HepG2 (cell line): Measurements from ENCODE around the gene SF3A2. TPM values are rescaled to one million over a fixed set of nuclear protein-coding genes. Genes with fewer than 3 reads are reported as not detected.

Experiments
- CREB1 ChIP-seq, 2 experiments: fragments of 450-650 bp in 1 of 2; IDR thresholded peaks; 2 replicates each; pipeline ENCODE4 v1.6.1; 2016 to 2017; ENCODE audit warnings: control low read depth in 1 of 2, mild to moderate bottlenecking in 1 of 2, missing compliant biosample characterization in 1 of 2, missing genetic modification characterization in 1 of 2
- GABPA ChIP-seq, 2 experiments: IDR thresholded peaks; 2 replicates each; pipeline ENCODE4 v1.6.1; 2011 to 2016; ENCODE audit warnings: low read depth in 2 of 2, low read length in 1 of 2, missing biosample characterization in 1 of 2, missing genetic modification characterization in 1 of 2
- HHEX ChIP-seq: IDR thresholded peaks from 2 replicates; pipeline ENCODE4 v1.6.1; 2016; ENCODE audit warnings: control low read depth
- HOXA9 ChIP-seq: sonication (generic); formaldehyde crosslinking; IDR thresholded peaks from 2 replicates; pipeline ENCODE4 v1.8.1; 2022; ENCODE audit warnings: missing genetic modification reagents, mild to moderate bottlenecking, moderate library complexity, borderline replicate concordance
- MEIS2 ChIP-seq: sonication (generic); formaldehyde crosslinking; IDR thresholded peaks from 2 replicates; pipeline ENCODE4 v1.9.0; 2021; ENCODE audit warnings: mild to moderate bottlenecking, missing genetic modification reagents
- TEAD2 ChIP-seq: sonication (generic); formaldehyde crosslinking; IDR thresholded peaks from 2 replicates; pipeline ENCODE4 v1.9.0; 2021; ENCODE audit warnings: missing genetic modification reagents
- ZNF30 ChIP-seq: sonication (generic); formaldehyde crosslinking; IDR thresholded peaks from 2 replicates; pipeline ENCODE4 v1.5.0; 2020; ENCODE audit warnings: mild to moderate bottlenecking, missing genetic modification reagents
- ZNF674 ChIP-seq: sonication (generic); formaldehyde crosslinking; IDR thresholded peaks from 2 replicates; pipeline ENCODE4 v1.5.0; 2020; ENCODE audit warnings: low read depth, mild to moderate bottlenecking, missing genetic modification reagents
- ZNF749 ChIP-seq: sonication (generic); formaldehyde crosslinking; IDR thresholded peaks from 2 replicates; pipeline ENCODE4 v1.8.0; 2022; ENCODE audit warnings: mild to moderate bottlenecking, missing genetic modification reagents, moderate library complexity, borderline replicate concordance
- ZNF773 ChIP-seq: sonication (generic); formaldehyde crosslinking; IDR thresholded peaks from 2 replicates; pipeline ENCODE4 v1.4.0; 2020; ENCODE audit warnings: missing genetic modification reagents, borderline replicate concordance
- polyA plus RNA-seq, 8 experiments: library from polyadenylated mRNA; depleted of rRNA in 3 of 8; stranded (reverse) in 7 of 8; unstranded in 1 of 8; fragments of >200 nt; fragmentation: Illumina TruSeq in 4 of 8; extraction: Trizol in 4 of 8; gene quantifications; 2 replicates each; pipeline versions ENCODE4 v1.2.1 to v1.2.3, GENCODE V29; 2011 to 2016; ENCODE audit warnings: low read depth in 4 of 8, missing spikeins in 1 of 8, mixed read lengths in 1 of 8; ENCODE audit not compliant: insufficient read depth in 1 of 8
- total RNA-seq, 5 experiments: library from RNA; depleted of rRNA; stranded (reverse); fragments of >200 nt; fragmentation: Illumina TruSeq; extraction: Trizol; gene quantifications; 2 replicates each; pipeline ENCODE4 v1.2.3, GENCODE V29; 2016; ENCODE audit warnings: low read depth in 1 of 5
- TF ChIP-seq, protein P1 (sequence below): sonication (generic); formaldehyde crosslinking; IDR thresholded peaks from 2 replicates; pipeline ENCODE4 v1.4.0; 2020; ENCODE audit warnings: missing genetic modification reagents
- TF ChIP-seq, protein P2 (sequence below): sonication (generic); formaldehyde crosslinking; IDR thresholded peaks from 2 replicates; pipeline ENCODE4 v1.5.1; 2020; ENCODE audit warnings: mild to moderate bottlenecking, missing genetic modification reagents
- TF ChIP-seq, protein P3 (sequence below): sonication (generic); formaldehyde crosslinking; IDR thresholded peaks from 2 replicates; pipeline ENCODE4 v1.4.0; 2020; ENCODE audit warnings: missing genetic modification reagents, borderline replicate concordance

SF3A2 gene
- total and polyA plus RNA-seq, 2 of the 13 experiments (the other 11 are each of a cell fraction or from before 2014, with no cell fraction given): 8.6 to 8.8 TPM

DNA sequence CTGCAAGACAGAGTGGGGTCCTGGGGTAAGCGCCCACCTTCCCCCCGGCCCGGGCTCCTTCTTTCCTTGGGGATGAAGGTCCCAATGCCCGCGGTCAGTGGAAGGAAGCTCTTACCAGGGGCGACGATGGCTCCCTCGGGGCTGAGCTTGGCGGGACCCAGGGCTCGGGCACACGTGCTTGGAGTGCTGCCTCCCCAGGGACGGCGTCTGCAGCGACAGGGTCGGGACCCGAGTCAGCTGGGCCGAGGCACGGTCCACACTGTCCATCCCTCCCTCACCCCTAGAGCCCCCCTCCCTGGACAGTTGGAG lies 16.1 kb downstream of the SF3A2 start (continued):
- TF ChIP-seq, protein P1, sequence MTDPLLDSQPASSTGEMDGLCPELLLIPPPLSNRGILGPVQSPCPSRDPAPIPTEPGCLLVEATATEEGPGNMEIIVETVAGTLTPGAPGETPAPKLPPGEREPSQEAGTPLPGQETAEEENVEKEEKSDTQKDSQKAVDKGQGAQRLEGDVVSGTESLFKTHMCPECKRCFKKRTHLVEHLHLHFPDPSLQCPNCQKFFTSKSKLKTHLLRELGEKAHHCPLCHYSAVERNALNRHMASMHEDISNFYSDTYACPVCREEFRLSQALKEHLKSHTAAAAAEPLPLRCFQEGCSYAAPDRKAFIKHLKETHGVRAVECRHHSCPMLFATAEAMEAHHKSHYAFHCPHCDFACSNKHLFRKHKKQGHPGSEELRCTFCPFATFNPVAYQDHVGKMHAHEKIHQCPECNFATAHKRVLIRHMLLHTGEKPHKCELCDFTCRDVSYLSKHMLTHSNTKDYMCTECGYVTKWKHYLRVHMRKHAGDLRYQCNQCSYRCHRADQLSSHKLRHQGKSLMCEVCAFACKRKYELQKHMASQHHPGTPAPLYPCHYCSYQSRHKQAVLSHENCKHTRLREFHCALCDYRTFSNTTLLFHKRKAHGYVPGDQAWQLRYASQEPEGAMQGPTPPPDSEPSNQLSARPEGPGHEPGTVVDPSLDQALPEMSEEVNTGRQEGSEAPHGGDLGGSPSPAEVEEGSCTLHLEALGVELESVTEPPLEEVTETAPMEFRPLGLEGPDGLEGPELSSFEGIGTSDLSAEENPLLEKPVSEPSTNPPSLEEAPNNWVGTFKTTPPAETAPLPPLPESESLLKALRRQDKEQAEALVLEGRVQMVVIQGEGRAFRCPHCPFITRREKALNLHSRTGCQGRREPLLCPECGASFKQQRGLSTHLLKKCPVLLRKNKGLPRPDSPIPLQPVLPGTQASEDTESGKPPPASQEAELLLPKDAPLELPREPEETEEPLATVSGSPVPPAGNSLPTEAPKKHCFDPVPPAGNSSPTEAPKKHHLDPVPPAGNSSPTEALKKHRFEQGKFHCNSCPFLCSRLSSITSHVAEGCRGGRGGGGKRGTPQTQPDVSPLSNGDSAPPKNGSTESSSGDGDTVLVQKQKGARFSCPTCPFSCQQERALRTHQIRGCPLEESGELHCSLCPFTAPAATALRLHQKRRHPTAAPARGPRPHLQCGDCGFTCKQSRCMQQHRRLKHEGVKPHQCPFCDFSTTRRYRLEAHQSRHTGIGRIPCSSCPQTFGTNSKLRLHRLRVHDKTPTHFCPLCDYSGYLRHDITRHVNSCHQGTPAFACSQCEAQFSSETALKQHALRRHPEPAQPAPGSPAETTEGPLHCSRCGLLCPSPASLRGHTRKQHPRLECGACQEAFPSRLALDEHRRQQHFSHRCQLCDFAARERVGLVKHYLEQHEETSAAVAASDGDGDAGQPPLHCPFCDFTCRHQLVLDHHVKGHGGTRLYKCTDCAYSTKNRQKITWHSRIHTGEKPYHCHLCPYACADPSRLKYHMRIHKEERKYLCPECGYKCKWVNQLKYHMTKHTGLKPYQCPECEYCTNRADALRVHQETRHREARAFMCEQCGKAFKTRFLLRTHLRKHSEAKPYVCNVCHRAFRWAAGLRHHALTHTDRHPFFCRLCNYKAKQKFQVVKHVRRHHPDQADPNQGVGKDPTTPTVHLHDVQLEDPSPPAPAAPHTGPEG: peak; percentile 32; the same call in 1 of the 2 replicates
- TF ChIP-seq HHEX (CRISPR knock-in tag): no peak
- 0 out of 2 replicates have a peak, but pooled peaks have one; percentile 68 for TF ChIP-seq ZNF30 (CRISPR knock-in tag)
- TF ChIP-seq, protein P2, sequence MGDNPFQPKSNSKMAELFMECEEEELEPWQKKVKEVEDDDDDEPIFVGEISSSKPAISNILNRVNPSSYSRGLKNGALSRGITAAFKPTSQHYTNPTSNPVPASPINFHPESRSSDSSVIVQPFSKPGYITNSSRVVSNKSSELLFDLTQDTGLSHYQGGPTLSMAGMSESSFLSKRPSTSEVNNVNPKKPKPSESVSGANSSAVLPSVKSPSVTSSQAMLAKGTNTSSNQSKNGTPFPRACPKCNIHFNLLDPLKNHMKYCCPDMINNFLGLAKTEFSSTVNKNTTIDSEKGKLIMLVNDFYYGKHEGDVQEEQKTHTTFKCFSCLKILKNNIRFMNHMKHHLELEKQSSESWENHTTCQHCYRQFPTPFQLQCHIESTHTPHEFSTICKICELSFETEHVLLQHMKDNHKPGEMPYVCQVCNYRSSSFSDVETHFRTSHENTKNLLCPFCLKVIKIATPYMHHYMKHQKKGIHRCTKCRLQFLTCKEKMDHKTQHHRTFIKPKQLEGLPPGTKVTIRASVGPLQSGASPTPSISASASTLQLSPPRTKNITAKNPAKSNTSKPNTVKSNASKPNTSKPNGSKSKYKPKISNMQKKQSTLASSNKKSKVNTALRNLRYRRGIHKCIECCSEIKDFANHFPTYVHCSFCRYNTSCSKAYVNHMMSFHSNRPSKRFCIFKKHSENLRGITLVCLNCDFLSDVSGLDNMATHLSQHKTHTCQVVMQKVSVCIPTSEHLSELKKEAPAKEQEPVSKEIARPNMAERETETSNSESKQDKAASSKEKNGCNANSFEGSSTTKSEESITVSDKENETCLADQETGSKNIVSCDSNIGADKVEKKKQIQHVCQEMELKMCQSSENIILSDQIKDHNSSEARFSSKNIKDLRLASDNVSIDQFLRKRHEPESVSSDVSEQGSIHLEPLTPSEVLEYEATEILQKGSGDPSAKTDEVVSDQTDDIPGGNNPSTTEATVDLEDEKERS: no peak
- TF ChIP-seq ZNF773: 0 out of 2 replicates have a peak, but pooled peaks have one; percentile 70
- no peak for TF ChIP-seq HOXA9
- no peak for TF ChIP-seq TEAD2
- TF ChIP-seq, protein P3, sequence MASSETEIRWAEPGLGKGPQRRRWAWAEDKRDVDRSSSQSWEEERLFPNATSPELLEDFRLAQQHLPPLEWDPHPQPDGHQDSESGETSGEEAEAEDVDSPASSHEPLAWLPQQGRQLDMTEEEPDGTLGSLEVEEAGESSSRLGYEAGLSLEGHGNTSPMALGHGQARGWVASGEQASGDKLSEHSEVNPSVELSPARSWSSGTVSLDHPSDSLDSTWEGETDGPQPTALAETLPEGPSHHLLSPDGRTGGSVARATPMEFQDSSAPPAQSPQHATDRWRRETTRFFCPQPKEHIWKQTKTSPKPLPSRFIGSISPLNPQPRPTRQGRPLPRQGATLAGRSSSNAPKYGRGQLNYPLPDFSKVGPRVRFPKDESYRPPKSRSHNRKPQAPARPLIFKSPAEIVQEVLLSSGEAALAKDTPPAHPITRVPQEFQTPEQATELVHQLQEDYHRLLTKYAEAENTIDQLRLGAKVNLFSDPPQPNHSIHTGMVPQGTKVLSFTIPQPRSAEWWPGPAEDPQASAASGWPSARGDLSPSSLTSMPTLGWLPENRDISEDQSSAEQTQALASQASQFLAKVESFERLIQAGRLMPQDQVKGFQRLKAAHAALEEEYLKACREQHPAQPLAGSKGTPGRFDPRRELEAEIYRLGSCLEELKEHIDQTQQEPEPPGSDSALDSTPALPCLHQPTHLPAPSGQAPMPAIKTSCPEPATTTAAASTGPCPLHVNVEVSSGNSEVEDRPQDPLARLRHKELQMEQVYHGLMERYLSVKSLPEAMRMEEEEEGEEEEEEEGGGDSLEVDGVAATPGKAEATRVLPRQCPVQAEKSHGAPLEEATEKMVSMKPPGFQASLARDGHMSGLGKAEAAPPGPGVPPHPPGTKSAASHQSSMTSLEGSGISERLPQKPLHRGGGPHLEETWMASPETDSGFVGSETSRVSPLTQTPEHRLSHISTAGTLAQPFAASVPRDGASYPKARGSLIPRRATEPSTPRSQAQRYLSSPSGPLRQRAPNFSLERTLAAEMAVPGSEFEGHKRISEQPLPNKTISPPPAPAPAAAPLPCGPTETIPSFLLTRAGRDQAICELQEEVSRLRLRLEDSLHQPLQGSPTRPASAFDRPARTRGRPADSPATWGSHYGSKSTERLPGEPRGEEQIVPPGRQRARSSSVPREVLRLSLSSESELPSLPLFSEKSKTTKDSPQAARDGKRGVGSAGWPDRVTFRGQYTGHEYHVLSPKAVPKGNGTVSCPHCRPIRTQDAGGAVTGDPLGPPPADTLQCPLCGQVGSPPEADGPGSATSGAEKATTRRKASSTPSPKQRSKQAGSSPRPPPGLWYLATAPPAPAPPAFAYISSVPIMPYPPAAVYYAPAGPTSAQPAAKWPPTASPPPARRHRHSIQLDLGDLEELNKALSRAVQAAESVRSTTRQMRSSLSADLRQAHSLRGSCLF (CRISPR knock-in tag): no peak
- no peak for TF ChIP-seq ZNF749 (CRISPR knock-in tag)
- TF ChIP-seq GABPA (IDR thresholded peaks at IDR 0.05; ENCODE audit: low read depth, low read length): no peak
- no peak for TF ChIP-seq GABPA (CRISPR knock-in tag; IDR thresholded peaks at IDR 0.05; ENCODE audit: low read depth)
- TF ChIP-seq ZNF674: no peak
- no peak for TF ChIP-seq CREB1 (IDR thresholded peaks at IDR 0.05)
- no peak for TF ChIP-seq CREB1 (CRISPR knock-in tag; IDR thresholded peaks at IDR 0.05)
- TF ChIP-seq MEIS2 (CRISPR knock-in tag): no peak
